ENCODE measurements around the gene RAB6A. TPM values are rescaled to one million over a fixed set of nuclear protein-coding genes. Genes with fewer than 3 reads are reported as not detected.
A peak's percentile ranks its signal among the peaks of the same experiment; 100 is the strongest.

Gene RAB6A
- total RNA-seq, 1 experiment from 2014 or later, result 121 TPM

DNA sequence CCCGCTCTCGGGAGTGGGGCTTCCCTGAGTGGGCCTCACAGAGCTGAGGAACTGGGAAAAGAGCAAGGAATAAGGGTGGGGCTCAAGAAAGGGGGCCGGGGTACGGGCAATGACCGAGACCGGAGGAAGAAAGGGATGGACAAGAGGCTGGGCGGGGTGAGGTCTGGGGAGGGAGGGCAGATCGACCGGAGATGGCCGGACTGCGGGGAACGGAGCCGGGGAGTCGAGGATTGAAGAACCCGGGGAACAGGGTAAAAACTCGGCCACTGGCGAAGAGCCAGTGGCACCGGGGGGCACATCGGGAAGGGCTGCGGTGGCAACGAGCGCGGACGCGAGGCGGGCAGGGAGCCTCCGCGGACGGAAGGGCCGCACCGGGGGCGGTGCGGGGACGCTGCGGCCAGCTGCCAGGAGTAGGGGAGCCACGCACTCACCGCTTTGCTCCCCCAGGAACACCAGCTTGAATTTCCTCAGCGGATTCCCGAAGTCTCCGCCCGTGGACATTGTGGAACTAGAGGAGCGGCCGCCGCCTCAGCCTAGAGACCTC, 667 bp downstream of the RAB6A start:
- H3K4me2 ChIP-seq (ENCODE audit: low read length), result peak overlapping the region; percentile 96
- no peaks in the 10 kb centered on the region for H3K27me3 ChIP-seq (ENCODE audit: insufficient read depth, low read length)
- peaks cover 51% of the 10 kb centered on the region for H3K79me2 ChIP-seq (ENCODE audit: insufficient read depth, low read length)
- peak overlapping the region; percentile 92 for H3K27ac ChIP-seq (ENCODE audit: low read depth, low read length)
- no TSS peak for BruUV-seq (replicated peaks)
- peak overlapping the region; percentile 85 for H3K9ac ChIP-seq (ENCODE audit: low read length)
- peaks cover 16% of the 10 kb centered on the region; the same call in 1 of the 2 replicates for H4K20me1 ChIP-seq (ENCODE audit: insufficient read depth)
- TF ChIP-seq YY1 (IDR thresholded peaks at IDR 0.05; ENCODE audit: extremely low read depth, insufficient replicate concordance, low read depth, low read length), result no peak
- TF ChIP-seq POLR2AphosphoS5 (IDR thresholded peaks at IDR 0.05; ENCODE audit: low read depth, low read length), result 0 out of 2 replicates have a peak, but pooled peaks have one; percentile 16
- no peak for TF ChIP-seq JUND (IDR thresholded peaks at IDR 0.05)
- TF ChIP-seq TCF7L2 (IDR thresholded peaks at IDR 0.05; ENCODE audit: borderline replicate concordance, extremely low read depth, insufficient read depth, insufficient read length), result peak; percentile 12
- ATAC-seq, result peak; percentile 15
- H3K9me2 ChIP-seq (ENCODE audit: insufficient read depth), result no peaks in the 10 kb centered on the region
- POLR2A ChIA-PET, result interaction anchor here (1.1 to 2.2 kb wide), 5 partner anchors 9 to 28 kb away, joined by 3 to 57 read pairs (median 14); partner anchors contain the start of gene MRPL48
- no peaks in the 10 kb centered on the region for H3K9me3 ChIP-seq (ENCODE audit: control insufficient read depth in 1 of 2, insufficient read depth in 1 of 2, low read depth in 1 of 2, low read length in 2 of 2)
- H2AFZ ChIP-seq (ENCODE audit: low read depth, low read length, poor library complexity, severe bottlenecking), result no peak overlapping the region
- peak overlapping the region; percentile 86 to 94 for H3K4me3 ChIP-seq (replicated peaks in 1 of 2; ENCODE audit: low read depth in 1 of 2, low read length in 2 of 2)
- H3K36me3 ChIP-seq (ENCODE audit: control insufficient read depth in 1 of 2, insufficient read depth in 2 of 2, low read length in 2 of 2), result no peaks in the 10 kb centered on the region
- RAD21 ChIA-PET (ENCODE audit: low non-redundant PET in 1 of 2, low total read pairs in 2 of 2, uncharacterized antibody in 2 of 2, unreplicated experiment in 2 of 2), result no interaction called here
- H3K4me1 ChIP-seq (ENCODE audit: control insufficient read depth in 1 of 2, insufficient read depth in 2 of 2, low read length in 2 of 2), result peaks cover 10 to 21% of the 10 kb centered on the region in 2 experiments; a peak in 3 of 4 replicates
- intact Hi-C loops (cut with micrococcal nuclease), result no loop called here
- CTCF ChIA-PET, result interaction anchor here (2.0 kb wide), 1 partner anchor 171 kb away, joined by 7 read pairs; no protein-coding TSS in a partner anchor
- DNase-seq (ENCODE audit: low read depth, low spot score), result no peak

DNA sequence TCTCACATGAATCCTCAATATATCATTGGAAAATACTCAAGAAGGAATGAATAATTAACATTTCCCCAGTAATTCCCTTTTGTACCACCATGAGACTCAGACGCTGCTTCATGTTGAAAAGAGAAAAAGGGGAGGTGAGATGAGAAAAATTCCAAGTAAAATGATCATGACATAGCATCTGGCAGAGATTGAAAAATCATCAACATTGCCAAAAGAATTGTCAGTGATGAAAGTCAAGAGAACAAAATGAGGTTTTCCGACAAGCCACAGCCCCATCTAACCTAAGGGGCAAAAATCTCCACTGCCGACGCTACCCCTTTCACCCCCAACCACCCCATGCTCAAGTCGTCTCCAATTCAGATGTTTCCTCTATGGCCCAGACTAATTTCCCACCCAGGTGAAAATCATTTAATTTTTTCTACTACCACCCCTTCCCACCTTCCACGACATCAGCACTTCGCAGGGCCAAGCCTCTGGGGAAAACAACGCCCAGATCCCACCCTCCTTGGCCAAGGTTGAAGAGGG, 1.2 kb downstream of the RAB6A start:
- Histone ChIP-seq H2AFZ (ENCODE audit: low read depth, low read length, poor library complexity, severe bottlenecking) (no peak overlapping the region), H3K9me2 (ENCODE audit: insufficient read depth) (no peaks in the 10 kb centered on the region), H3K9me3 (ENCODE audit: control insufficient read depth in 1 of 2, insufficient read depth in 1 of 2, low read depth in 1 of 2, low read length in 2 of 2) (no peaks in the 10 kb centered on the region), H3K4me1 (ENCODE audit: control insufficient read depth in 1 of 2, insufficient read depth in 2 of 2, low read length in 2 of 2) (peaks cover 10 to 21% of the 10 kb centered on the region in 2 experiments; a peak in 3 of 4 replicates), H3K79me2 (ENCODE audit: insufficient read depth, low read length) (peaks cover 54% of the 10 kb centered on the region), H3K4me2 (ENCODE audit: low read length) (peak overlapping the region; percentile 96), H3K27ac (ENCODE audit: low read depth, low read length) (peak overlapping the region; percentile 92), H3K27me3 (ENCODE audit: insufficient read depth, low read length) (no peaks in the 10 kb centered on the region), H4K20me1 (ENCODE audit: insufficient read depth) (peaks cover 16% of the 10 kb centered on the region; the same call in 1 of the 2 replicates), H3K4me3 (replicated peaks in 1 of 2; ENCODE audit: low read depth in 1 of 2, low read length in 2 of 2) (peak overlapping the region; percentile 86 to 94), H3K9ac (ENCODE audit: low read length) (peak overlapping the region; percentile 85), H3K36me3 (ENCODE audit: control insufficient read depth in 1 of 2, insufficient read depth in 2 of 2, low read length in 2 of 2) (no peaks in the 10 kb centered on the region)
- ATAC-seq (peak; percentile 0; the same call in 1 of the 2 replicates), DNase-seq (ENCODE audit: low read depth, low spot score) (no peak)
- BruUV-seq (replicated peaks), result no TSS peak
- no peak for TF ChIP-seq CEBPB (IDR thresholded peaks at IDR 0.05; ENCODE audit: low read depth)
- no peak for TF ChIP-seq POLR2AphosphoS5 (IDR thresholded peaks at IDR 0.05; ENCODE audit: low read depth, low read length)
- TF ChIP-seq, protein P1, sequence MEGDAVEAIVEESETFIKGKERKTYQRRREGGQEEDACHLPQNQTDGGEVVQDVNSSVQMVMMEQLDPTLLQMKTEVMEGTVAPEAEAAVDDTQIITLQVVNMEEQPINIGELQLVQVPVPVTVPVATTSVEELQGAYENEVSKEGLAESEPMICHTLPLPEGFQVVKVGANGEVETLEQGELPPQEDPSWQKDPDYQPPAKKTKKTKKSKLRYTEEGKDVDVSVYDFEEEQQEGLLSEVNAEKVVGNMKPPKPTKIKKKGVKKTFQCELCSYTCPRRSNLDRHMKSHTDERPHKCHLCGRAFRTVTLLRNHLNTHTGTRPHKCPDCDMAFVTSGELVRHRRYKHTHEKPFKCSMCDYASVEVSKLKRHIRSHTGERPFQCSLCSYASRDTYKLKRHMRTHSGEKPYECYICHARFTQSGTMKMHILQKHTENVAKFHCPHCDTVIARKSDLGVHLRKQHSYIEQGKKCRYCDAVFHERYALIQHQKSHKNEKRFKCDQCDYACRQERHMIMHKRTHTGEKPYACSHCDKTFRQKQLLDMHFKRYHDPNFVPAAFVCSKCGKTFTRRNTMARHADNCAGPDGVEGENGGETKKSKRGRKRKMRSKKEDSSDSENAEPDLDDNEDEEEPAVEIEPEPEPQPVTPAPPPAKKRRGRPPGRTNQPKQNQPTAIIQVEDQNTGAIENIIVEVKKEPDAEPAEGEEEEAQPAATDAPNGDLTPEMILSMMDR (IDR thresholded peaks at IDR 0.05 in 2 of 3, conservative IDR thresholded peaks at IDR 0.05 in 1 of 3; ENCODE audit: borderline replicate concordance in 1 of 3, insufficient read depth in 1 of 3, low read depth in 2 of 3, low read length in 2 of 3), result peak in 1 of 3 experiments; percentile 36; a peak in 2 of 6 replicates
- TF ChIP-seq, protein P2, sequence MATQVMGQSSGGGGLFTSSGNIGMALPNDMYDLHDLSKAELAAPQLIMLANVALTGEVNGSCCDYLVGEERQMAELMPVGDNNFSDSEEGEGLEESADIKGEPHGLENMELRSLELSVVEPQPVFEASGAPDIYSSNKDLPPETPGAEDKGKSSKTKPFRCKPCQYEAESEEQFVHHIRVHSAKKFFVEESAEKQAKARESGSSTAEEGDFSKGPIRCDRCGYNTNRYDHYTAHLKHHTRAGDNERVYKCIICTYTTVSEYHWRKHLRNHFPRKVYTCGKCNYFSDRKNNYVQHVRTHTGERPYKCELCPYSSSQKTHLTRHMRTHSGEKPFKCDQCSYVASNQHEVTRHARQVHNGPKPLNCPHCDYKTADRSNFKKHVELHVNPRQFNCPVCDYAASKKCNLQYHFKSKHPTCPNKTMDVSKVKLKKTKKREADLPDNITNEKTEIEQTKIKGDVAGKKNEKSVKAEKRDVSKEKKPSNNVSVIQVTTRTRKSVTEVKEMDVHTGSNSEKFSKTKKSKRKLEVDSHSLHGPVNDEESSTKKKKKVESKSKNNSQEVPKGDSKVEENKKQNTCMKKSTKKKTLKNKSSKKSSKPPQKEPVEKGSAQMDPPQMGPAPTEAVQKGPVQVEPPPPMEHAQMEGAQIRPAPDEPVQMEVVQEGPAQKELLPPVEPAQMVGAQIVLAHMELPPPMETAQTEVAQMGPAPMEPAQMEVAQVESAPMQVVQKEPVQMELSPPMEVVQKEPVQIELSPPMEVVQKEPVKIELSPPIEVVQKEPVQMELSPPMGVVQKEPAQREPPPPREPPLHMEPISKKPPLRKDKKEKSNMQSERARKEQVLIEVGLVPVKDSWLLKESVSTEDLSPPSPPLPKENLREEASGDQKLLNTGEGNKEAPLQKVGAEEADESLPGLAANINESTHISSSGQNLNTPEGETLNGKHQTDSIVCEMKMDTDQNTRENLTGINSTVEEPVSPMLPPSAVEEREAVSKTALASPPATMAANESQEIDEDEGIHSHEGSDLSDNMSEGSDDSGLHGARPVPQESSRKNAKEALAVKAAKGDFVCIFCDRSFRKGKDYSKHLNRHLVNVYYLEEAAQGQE (IDR thresholded peaks at IDR 0.05; ENCODE audit: low read depth), result no peak
- TF ChIP-seq ELF1 (IDR thresholded peaks at IDR 0.05; ENCODE audit: borderline replicate concordance, low read depth), result no peak
- ChIA-PET CTCF (interaction anchor here (2.0 kb wide), 1 partner anchor 172 kb away, joined by 7 read pairs; no protein-coding TSS in a partner anchor), POLR2A (interaction anchor here (2.2 kb wide), 1 partner anchor 20 kb away, joined by 57 read pairs; no protein-coding TSS in a partner anchor), RAD21 (ENCODE audit: low non-redundant PET in 1 of 2, low total read pairs in 2 of 2, uncharacterized antibody in 2 of 2, unreplicated experiment in 2 of 2) (no interaction called here)
- intact Hi-C loops (cut with micrococcal nuclease), result no loop called here
